ENCODE data around the gene OLFM3.

Gene OLFM3
- 0 to 0.42 reads per million in 2 donors for total RNA-seq

DNA sequence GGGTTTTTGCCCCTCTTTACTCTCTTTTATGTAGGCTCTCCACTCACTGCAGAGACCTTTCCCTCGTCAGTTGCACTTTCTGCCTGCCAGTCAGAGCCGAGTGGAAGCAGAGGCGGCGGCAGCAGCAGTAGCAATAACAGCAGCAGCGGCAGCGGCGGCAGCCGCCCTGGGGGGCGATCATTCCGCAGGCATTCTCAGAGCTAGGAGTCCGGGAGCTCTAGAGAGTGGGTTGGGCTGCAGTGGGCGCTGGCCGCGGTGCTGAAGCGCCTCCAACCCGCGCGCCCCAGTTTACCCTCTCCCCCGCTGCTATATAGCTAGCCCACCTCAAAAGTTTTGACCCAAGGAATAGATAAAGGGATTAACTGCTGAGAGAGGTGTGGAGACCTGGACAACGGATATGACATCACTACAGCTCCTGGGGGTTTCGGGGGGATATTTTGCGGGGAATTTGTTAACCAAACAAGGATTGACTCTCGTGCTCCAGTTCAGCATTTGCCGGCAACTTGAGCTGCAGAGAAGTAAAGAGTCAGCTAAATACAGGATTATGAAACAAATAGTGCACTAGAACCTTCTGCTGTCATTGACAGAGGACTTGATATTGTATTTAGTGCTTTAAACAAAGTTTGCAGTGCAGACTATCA is at the start of gene OLFM3:
TSS of gene OLFM3 (minus strand) at position 102 of the 641 bp plus-strand sequence.
- DNase-seq: no peak

DNA sequence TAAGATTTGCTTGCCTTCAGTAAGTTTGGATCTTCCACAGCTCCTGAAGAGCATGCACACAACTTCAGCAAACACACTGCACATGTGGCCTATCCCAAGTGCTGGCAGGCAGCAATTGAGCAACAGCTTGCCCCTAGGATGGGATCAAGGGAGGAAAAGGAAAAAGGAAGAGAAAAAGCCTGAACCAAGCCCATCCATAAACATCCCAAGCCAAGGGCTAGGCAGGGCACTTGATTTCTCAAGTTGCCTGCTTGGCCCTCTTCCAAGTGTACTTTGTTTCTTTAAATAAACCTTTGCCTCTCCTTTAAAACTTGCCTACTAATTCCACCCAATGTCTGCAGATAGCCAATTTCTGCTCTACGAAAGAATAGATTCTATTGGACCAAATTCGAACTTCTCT is 49.0 kb upstream of the OLFM3 start:
- DNase-seq: no peak

DNA sequence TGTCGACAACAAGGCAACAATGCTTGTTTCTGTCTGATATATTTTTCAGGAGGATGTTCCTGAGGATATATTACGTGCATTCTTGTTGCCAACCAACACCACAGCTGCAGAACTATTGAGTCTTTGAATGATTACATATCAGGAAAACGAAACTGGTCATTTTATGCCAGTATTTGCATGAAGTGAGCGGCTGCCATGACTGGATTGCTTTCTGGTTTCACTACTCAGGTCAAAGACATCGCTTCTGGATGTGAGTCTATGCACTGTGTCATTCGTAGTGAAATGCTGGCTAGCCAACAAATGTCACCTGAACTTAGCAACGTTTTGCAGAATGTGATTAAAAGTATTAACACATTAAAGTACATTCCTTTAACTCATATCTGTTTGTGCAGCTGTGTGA is 35.8 kb upstream of the OLFM3 start:
- DNase-seq: no peak

DNA sequence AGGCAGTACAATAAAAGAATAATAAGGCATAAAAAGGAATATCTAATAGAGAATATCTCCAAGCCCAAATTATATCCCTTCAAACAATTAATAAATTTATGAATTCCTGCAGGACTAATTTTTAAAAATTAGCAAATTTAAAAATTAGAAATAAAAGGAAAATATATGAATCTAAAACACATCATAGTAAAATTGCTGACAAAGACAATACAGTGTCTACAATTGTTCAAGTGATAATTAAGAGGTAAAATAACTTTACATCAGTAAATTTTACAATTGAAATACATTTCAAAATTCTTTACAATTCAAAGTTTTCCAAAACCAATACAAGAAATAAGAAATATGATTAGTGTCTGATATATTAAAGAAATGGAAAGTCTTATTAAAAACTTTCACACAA is 22.8 kb upstream of the OLFM3 start:
- no peak for DNase-seq

DNA sequence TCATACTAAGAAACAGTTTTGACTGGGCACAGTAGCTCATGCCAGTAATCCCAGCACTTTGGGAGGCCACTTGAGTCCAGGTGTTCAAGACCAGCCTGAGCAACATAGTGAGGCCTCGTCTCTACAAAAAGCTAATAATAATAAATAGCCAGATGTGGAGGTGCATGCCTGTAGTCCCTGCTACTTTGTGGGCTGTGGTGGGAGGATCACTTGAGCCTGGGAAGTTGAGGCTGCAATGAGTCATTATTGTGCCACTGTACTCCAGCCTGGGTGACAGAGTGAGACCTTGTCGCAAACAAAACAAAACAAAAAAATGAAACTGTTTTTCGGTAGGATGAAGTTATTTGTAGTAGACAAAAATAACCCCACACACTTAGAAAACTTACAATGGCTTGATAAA is 19.0 kb upstream of the OLFM3 start:
- DNase-seq: no peak

DNA sequence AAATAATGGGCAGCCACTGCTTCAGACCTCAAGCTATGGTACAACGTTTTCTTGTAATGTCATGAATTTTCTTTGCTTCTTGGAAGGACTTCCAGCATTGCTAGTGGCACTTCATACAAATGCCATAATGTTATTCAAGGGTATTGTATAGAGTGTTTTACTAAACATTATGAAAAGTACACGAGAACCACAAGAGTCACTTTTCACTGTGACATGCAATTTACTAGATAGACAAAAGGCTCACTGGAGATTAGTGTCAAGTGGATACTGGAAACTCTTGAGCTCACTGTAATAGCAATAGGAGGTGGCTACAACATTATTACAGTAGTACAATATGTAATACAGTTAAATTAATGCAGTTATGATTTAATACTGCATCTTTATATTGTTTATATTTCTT is 5.3 kb upstream of the OLFM3 start:
- no peak for DNase-seq

DNA sequence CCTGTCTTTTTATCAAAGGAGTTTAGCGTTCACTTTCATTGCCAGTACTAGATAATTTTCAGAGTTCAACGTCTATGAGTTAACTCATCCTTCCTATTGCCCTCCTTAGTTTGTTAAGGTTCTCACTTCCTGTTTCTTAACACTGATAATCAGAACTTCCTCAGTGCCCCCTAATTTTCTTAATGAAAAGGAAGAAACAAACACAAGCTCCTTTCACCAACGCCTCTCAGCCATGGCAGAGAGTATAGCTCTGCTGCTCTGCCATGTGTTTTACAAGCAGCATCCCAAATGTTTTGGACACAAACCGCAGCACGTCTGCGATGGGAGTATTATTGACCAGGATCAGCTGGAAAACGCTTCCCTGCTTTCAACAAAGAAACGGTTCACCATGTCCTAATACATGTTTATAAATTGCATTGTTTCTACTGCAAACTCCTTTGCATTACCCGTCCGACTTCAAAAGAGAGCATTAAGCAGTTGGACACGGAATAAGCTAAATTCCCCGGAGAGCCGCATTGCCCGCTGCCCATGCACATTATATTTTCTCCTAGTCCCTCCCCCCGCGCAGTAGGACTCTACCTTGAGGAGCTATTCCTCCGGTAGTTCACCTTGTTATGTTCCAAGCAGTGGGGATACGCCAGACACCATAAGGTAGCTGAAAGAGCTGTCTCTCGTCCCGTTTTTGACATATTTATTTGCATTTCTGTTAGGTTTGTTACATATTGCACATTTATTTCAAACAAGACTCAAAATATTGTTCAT is 561 bp downstream of the OLFM3 start:
- DNase-seq: no peak

DNA sequence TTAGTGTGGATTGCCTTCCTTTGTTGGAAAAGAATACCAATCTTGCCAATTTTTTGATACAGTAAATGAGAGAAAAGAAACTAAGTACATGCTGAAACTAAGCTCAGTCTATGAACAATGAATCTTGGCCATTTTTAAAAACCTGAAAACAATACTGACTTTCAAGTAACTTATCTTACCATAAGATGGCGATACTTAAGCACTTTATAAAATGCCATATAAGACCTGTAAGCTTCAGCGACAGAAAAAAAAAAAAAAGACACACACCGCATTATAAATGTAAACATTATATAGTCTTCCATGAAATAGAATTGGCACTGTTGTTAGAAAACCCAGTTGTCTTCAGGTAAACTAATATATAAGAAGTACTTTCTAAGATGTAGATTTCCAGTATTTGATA is 3.0 kb downstream of the OLFM3 start:
- no peak for DNase-seq

DNA sequence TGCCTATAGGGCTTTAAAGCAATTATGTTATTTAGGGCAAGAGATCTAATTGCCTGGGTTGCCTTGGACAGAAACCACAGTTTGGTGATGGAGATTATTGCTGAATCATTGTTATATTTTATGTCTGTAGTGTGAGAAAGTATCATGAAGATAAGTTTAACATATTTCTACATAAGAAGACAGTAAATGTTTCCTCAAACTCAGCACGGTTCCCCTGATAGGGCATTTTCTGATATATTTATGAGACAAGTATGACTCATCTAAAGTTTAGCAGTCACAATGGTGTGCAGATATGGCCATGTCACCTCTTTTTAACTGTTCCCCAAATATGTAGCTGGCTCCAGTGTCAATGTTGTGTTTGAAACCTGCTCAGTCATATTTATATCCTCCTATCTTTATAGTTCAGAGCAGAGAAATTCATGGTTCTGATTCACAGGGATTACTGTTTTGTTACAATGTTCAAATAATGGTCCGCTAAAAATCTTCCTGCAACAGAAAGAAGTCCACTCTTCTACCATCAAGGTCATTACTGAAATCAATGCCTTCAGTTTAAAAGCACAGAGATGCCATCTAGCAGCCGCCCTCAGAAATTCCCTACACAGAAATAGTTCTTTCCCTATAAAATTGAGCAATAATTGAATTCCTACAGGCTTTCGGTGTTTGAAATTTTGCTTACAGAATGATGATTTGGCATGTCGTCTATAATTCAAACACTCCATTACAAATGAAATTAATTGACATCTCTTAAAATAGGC is 3.7 kb downstream of the OLFM3 start:
- no peak for DNase-seq

DNA sequence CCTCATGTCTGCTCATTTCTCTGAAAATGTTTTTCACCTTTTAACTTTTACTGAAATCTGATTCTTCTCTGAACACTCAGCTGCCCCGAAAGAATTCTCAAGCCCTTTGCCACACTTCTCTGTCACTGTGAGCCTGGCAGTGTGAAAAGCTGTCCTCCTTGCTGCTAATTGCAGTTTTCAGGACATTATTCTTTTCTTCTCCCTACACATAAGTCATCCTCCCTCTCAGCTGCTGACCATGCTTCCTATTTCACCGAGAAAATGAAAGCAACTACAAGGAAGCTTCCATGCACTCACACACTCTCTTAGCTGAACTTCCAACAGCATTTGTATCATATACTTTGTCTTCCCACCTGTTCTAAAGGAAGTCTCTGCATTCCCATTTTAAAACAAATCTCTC is 15.8 kb downstream of the OLFM3 start:
- no peak for DNase-seq

DNA sequence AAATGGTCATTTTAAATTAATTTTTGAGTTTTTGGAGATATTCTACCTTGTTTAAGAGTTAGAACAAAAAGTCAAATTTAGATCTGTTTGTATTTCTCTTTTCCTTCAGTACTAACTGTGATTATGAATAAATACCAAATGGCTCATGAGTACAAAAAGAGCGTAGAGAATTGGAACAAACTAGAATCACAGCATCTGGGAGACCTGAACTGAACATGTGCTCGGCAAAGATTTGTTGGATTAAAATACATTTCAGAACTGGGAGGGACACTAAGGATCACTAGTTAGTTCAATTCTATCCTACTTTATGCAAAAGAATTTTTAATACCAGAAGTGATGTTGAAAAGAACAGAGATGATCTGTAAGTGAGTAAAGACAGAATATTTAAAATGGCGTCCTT is 19.5 kb downstream of the OLFM3 start:
- DNase-seq: no peak

DNA sequence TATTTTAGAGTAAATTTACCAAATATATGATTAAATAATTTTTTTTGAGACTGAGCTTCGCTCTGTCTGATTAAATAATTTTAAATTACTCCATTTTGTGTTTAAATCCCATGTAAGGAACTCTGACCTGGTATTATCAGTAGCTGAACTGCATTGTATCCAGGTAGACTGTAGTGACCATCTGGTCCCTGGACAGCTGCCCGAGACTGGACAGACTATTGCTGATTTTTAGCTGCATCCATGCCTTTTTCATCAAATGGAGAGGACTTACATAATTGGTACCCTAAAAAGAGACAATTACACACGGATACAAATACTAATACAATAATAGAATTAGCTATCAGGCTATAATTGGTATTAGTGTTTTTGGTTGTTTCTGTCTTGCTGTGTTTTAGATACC is 20.6 kb downstream of the OLFM3 start:
- DNase-seq: no peak

DNA sequence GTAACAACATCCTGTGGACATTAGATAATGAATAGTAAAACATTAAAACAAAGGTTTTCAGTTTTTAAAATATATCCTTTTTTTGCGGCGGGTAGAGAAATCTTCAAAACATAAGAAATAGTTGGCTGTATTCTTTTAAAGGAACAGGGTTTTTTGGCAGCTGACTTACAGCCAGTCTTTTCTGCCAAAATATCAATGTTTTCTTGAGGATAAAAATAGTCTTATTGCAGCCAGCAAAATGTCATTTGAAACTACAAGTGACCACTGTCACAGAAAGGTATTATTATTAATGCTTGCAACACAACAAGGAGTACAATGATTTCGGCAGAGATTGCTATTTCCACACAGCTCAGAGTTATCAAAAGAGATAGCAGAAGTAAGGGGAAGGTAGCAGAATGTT is 21.4 kb downstream of the OLFM3 start:
- no peak for DNase-seq

DNA sequence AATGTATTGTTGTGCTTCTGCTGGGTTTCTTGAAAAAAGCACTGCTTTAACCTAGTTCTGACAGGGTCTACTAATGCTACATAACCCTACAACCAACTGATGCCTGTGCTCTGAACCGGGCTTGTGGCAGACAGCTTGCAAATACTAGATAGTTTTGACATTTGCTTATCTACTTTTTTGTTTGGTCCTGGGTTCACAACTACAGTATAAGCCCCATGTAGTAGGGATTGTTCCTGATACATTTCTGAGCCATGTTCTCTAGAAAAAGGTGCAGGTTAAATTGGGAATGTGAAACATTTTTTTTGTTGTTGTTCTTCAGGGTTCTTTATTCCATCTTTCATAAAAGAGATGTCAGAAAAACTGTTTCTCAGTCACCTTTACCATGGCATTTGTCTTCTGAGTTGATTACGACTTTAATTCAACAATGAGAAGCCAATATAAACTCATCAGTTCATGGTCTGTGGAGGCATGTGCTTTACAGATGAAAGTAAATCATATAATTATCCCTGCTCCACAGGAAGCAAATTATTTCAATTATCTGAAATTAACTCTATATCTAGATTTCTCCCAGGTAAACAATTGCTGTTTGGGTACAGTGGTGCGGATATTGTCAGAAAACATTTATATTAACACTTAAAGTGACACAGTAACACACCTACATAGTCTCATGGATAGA is 22.0 kb downstream of the OLFM3 start:
- no peak for DNase-seq

DNA sequence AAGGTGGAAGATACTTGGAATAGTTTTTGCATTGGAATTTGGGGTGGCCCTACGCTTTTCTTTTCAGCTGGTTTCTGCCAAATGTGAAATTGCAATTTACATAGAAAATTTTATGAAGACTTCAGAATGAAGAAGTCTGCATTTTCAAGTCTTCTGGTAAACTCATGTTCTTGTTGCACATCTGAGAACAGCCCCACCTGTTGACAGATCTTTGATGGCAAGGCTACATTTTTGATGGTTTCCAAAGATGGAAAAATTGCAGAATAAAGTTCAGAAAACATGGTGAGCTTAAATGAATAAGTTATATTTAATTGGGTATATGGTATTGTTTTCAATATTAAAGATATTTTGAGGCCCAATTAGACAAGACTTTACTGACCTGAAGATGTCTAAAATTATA is 25.4 kb downstream of the OLFM3 start:
- DNase-seq: no peak

DNA sequence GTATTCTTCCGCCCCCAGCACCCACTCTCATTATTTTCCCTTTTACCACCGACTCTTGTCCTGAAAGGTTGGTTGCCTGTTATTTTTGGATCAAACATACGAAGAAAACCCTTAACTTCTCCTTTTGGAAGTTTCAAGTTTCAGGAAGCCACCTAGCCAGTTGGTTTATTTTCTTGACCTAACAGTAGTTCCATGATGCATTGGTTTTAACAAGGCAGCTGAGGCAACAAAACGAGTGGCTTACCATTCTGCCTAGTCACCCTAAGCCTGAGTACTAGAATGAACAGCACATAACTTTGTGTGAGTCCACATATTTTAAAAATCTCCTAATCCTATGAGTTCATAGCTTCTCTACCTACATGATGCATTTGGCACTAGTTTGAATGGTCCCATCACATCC is 28.9 kb downstream of the OLFM3 start:
- DNase-seq: no peak

DNA sequence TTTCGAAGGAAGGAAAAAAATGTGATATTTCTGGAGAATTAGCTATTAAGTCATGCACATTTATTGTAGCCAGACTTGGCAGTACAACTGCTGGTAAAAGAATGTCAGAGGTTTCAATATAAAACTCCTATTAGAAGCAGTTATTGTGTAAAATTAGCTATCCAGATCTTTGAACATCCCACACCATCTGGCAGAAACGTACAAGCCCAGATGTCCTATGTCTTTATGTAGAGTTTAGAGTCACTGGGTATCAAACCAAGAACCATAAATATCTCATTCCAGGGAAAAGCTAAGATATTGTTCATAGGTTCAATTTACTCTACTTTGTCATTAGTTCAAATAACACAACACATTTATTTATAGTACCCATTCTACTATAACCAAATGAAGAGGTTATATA is 31.4 kb downstream of the OLFM3 start:
- no peak for DNase-seq

DNA sequence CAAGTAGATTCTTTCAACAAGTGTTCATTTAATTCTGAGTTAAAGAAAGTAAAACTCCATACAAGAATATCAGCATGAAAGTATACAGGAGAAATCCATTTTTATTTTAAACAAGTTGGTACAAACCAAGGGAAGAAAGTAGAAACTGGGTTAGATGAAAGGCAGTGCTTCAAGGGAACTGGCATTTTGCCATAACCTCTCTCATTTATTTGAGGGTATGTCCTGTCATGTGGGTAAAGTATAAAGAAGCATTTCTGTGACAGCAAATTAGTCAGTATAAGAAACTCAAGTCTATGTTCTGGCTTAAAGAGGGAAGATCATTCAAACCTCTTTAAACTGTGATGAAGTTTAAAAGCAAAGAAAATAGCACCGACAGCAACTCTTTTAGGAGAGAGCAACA is 32.0 kb downstream of the OLFM3 start:
- no peak for DNase-seq

DNA sequence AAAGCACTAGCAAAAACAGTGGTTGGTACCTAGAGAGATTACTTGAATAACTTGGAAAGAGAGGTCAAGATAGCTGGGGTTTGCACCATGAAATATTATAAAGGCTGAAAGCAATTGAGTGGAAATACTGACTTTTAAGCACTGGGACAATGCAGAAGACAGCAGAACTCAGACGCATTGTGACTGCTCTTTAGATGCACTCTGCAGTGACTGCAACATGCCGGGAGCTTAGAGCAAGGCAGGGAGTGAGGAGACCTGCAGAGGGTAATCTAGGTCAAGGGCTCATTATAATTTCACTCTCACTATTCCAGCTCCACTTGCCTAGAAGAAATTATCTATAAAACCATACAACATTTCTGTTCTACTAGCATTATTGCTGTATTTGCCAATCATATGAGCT is 36.6 kb downstream of the OLFM3 start:
- DNase-seq: no peak

DNA sequence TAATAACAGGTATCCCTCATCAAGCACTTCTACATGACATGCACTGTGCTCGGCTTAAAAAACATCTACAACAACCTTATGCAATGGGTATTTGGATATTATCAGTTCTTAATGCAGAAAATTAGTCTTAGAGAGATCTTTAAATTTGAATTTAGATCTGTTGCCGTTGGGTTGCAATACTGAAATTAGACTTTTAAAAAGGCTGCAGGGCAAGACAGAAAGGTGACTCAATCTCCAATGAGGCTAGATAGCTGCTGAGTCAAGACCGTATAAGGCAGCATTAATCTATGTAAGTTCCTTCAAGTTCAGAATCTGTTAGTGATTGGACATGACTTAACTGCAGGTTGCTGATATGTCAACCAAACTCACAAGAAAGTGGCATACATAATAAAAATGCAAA is 37.3 kb downstream of the OLFM3 start:
- no peak for DNase-seq

DNA sequence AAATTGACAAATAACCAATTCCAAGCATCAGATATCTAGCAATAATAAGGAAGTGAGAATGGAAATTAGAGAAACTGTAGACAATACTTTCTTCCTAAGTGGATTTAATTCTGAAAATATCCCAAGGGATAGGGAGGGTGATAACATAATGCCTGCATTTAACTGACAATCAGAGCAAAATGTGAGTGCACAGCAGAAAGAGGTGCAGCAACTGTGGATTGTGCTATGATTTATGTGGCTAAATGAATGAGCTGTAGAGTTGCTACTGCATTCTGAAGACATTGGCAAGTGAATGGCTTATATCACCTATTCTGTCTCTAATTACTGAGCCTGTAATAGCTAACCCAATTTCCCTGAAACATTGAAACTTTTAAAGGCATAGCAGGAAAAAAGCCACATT is 39.0 kb downstream of the OLFM3 start:
- DNase-seq: no peak

DNA sequence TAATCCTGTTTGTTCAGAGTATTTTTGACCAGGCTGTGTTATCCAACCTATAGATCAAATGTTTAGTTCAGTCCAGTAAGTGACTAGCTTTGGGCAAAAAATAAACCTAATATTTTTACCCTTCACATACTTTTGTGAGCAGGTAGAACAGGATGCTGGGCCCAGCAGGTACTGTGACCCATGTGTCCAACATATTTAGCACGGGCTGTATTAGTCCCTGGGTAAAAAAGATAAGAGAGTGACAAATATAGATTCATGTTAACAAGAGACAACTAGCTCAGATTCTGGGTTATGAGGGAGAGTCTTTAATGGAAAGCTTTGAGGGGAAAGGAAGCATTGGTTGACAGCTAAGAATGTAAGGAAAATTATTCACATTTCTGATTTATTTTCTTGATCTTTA is 43.1 kb downstream of the OLFM3 start:
- no peak for DNase-seq

DNA sequence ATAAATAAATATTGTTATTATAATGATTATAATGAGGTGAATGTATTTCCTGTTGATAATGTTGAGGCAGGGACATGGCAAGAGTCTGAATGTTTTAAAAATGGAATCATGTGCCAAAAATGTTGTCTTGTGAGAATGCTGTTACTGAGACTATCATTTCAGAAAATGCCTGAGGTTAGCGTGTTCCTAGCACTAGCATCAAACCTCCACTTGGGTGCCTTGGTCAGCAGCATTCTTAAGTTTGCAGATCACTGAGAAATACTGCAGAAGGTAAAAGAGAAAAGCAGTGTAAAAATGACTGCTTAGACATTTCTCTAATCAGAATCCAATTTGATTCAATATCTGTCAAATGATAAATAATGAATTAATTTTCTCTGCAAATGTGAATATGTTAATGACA is 50.8 kb downstream of the OLFM3 start:
- DNase-seq: no peak

DNA sequence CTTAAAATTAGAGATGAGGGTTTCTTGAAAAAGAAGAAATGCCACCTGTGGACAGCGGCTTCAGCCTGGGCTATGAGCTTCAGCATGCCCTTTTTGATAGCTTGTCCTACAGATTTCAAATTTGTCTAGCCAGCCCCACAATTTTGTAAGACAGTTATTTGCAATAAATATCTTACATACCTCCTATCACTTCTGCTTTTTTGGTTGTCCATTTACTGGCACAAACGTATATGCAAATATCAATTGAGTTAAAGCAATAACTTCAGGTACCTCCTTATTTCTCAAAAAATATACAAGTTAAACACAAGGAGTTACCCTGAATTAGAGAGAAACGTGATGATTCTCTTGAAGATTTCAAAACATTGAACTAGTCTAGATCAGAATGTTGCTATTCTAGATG is 53.5 kb downstream of the OLFM3 start:
- no peak for DNase-seq
